ENCODE results near the gene TMEM190.
A peak's percentile ranks its signal among the peaks of the same experiment; 100 is the strongest.
"Not testable (repeated sequence)": the region's sequence is repeated elsewhere in the genome, so short reads cannot be mapped to it uniquely, and the experiment has no call there.

The TMEM190 gene

GRCh38 chr19:55376241-55376933 lies at the start of gene TMEM190:
Gene TMEM190, plus strand, starts transcription at chr19:55376826. Its CDS starts 28 bp downstream, at chr19:55376854.
- Histone ChIP-seq H3K4me3 (no peak within 1 kb of the TSS), H3K36me3 (replicated peaks) (no peaks in the 10 kb centered on the region), H3K27me3 (ENCODE audit: low read depth) (peaks cover 9% of the 10 kb centered on the region), H3K4me1 (no peaks in the 10 kb centered on the region; the same call in 1 of the 2 replicates), H3K9me3 (no peaks in the 10 kb centered on the region)
- in situ Hi-C loops (cut with MboI; ENCODE audit: low sequenced_read_pairs) = no loop called here
- peak in 1 of 2 experiments; percentile 56 for DNase-seq (ENCODE audit: low spot score in 2 of 2)

DNA sequence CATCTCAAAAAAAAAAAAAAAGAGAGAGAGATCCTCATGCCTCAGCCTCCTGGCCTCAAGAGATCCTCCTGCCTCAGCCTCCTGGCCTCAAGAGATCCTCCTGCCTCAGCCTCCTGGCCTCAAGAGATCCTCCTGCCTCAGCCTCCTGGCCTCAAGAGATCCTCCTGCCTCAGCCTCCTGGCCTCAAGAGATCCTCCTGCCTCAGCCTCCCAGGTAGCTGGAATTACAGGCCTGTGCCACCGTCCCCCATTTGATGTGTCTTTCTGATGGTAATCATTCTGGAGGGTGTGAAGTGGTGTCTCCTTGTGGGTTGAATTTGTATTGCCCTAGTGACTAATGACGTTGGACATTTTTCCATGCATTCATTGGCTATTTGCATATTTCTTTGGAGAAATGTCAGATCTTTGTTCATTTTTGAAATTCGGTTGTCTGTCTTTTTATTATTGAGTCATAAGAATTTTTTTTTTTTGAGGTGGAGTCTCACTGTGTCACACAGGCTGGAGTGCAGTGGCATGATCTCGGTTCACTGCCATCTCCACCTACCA lies 47.8 kb upstream of the TMEM190 start:
- H3K9me3 ChIP-seq; H3K4me3 ChIP-seq; H3K27me3 ChIP-seq (ENCODE audit: low read depth); H3K4me1 ChIP-seq; H3K36me3 ChIP-seq (replicated peaks); in situ Hi-C loops (cut with MboI; ENCODE audit: low sequenced_read_pairs); DNase-seq (ENCODE audit: low spot score in 2 of 2): not testable (repeated sequence)

GRCh38 chr19:55329791-55330190 lies 46.8 kb upstream of the TMEM190 start:
- H3K4me3 ChIP-seq; H3K27me3 ChIP-seq (ENCODE audit: low read depth); in situ Hi-C loops (cut with MboI; ENCODE audit: low sequenced_read_pairs); H3K36me3 ChIP-seq (replicated peaks); DNase-seq (ENCODE audit: low spot score in 2 of 2); H3K9me3 ChIP-seq; H3K4me1 ChIP-seq: not testable (repeated sequence)

DNA sequence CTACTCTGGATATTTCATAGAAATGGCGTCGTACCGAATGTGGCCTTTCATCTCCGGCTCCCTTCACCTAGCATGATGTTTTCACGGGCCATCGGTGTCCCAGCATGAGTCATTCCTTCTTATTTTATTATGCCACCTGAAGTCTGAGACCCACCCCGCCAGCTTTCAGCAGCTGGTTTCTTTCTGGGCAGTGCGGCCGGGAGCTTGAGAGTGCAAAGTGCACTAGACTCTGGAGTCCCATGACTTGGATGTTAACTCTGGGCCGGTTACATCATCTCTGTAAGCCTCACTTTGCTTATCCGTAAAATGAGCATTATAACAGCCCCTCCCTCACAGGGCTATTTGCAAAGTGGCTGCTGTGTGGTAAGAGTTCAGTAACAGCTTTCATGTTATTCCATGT lies 42.8 kb upstream of the TMEM190 start:
- in situ Hi-C loops (cut with MboI; ENCODE audit: low sequenced_read_pairs) = no loop called here
- Histone ChIP-seq H3K4me3 (no peak overlapping the region), H3K36me3 (replicated peaks) (no peaks in the 10 kb centered on the region), H3K27me3 (ENCODE audit: low read depth) (no peaks in the 10 kb centered on the region), H3K9me3 (no peaks in the 10 kb centered on the region), H3K4me1 (peaks cover 6% of the 10 kb centered on the region)
- no peak for DNase-seq (ENCODE audit: low spot score in 2 of 2)

DNA sequence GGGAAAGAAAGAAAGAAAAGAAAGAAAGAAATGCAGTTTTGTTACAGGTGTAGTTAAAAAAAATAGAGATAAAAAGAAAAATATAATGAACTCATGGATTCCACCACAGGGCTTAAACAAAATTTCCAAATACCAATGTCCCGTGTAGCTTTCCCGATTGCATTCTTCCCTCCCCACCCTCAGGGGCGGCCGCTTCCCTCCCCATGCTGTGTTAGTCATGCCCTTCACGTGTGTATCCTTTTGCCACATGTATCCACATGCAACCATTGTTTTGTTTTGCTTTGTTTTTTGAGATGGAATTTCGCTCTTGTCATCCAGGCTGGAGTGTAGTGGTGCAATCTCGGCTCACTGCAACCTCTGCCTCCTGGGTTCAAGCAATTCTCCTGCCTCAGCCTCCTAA lies 40.5 kb upstream of the TMEM190 start:
- H3K36me3 ChIP-seq (replicated peaks) = no peaks in the 10 kb centered on the region
- no peaks in the 10 kb centered on the region for H3K27me3 ChIP-seq (ENCODE audit: low read depth)
- in situ Hi-C loops (cut with MboI; ENCODE audit: low sequenced_read_pairs) = no loop called here
- H3K4me1 ChIP-seq = peaks cover 6% of the 10 kb centered on the region
- no peaks in the 10 kb centered on the region for H3K9me3 ChIP-seq
- no peak for DNase-seq (ENCODE audit: low spot score in 2 of 2)
- no peak overlapping the region for H3K4me3 ChIP-seq

- H3K9me3 ChIP-seq = no peaks in the 10 kb centered on the region
- H3K36me3 ChIP-seq (replicated peaks) = peaks cover 25% of the 10 kb centered on the region
- no peaks in the 10 kb centered on the region for H3K27me3 ChIP-seq (ENCODE audit: low read depth)
- H3K4me3 ChIP-seq = peak within 1 kb of the TSS; percentile 77
- in situ Hi-C loops (cut with MboI; ENCODE audit: low sequenced_read_pairs) = no loop called here
- DNase-seq (ENCODE audit: low spot score in 2 of 2) = peak; percentile 99 to 100
- H3K4me1 ChIP-seq = peaks cover 12% of the 10 kb centered on the region
These were observed 37.3 kb upstream of the TMEM190 start, which contains the start of gene KMT5C for GRCh38 chr19:55339105-55339888. Gene KMT5C, plus strand, starts transcription at chr19:55339876. Its CDS starts 2,061 bp downstream, at chr19:55341937.

DNA sequence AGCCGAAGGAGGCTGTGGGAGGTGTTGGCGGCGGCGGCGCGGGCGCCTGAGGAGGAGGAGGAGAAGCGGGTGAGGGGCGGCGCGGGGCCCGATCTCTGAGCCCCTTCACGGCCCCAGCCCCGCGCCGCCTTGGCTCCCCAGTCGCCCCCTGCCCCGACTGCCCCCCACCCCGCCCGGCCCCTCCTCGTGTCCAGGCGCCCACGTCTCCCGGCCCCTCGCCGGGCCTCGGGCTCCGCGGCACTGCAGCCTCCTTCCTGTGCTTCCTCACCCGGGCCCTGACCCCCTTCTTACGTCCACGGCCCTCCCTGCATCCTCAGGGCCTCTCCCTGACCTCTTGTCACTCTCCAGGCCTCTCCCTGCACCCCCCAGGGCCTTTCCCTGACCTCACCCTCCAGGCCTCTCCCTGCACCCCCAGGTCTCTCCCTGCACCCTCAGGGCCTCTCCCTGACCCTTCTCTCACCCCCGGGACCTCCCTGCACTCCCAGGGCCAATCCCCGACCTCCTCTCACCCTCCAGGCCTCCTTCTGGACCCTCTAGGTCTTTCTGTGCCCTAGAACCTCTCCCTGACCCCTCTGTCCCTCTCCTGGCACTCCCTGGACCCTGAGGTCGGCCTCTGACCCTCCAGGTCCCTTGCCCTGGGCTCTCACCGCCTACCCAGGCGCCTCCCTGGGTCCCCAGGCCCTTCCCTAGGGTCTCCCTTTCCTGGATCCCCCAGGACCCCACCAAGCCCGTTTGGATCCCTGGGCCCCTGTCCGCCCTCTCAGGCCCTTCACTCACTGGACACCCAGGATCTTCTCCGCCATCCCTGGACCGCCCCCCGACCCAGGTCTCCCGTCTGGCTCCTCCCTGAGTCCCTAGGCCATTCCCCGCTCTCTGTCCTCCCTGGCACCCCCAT lies 36.5 kb upstream of the TMEM190 start:
- no peaks in the 10 kb centered on the region for H3K9me3 ChIP-seq
- peaks cover 31% of the 10 kb centered on the region for H3K36me3 ChIP-seq (replicated peaks)
- H3K4me1 ChIP-seq = peaks cover 12% of the 10 kb centered on the region
- in situ Hi-C loops (cut with MboI; ENCODE audit: low sequenced_read_pairs) = no loop called here
- no peaks in the 10 kb centered on the region for H3K27me3 ChIP-seq (ENCODE audit: low read depth)
- H3K4me3 ChIP-seq = peak overlapping the region; percentile 77
- DNase-seq (ENCODE audit: low spot score in 2 of 2) = no peak

DNA sequence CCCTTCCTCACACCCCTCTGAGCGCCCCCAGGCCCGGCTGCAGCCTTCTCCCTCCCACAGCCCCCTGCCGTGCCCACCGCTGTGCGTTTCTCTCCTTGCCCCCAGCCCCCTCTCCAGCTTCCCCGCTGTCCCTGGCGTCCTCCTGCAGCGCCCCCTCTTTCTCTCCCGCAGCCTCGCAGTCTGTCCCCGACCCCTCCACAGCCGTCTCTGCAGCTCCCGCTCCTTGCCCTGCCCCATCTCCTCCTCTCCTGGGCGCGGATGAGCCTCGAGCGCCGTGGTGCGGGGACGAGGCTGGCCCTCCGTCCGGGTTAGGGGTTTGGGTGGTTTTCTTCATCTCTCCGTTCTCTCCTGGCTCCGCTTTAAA lies 35.9 kb upstream of the TMEM190 start:
- Histone ChIP-seq H3K9me3 (no peaks in the 10 kb centered on the region), H3K36me3 (replicated peaks) (peaks cover 34% of the 10 kb centered on the region), H3K4me1 (peaks cover 12% of the 10 kb centered on the region), H3K4me3 (peak overlapping the region; percentile 77), H3K27me3 (ENCODE audit: low read depth) (no peaks in the 10 kb centered on the region)
- in situ Hi-C loops (cut with MboI; ENCODE audit: low sequenced_read_pairs) = no loop called here
- DNase-seq (ENCODE audit: low spot score in 2 of 2) = peak in 1 of 2 experiments; percentile 70

DNA sequence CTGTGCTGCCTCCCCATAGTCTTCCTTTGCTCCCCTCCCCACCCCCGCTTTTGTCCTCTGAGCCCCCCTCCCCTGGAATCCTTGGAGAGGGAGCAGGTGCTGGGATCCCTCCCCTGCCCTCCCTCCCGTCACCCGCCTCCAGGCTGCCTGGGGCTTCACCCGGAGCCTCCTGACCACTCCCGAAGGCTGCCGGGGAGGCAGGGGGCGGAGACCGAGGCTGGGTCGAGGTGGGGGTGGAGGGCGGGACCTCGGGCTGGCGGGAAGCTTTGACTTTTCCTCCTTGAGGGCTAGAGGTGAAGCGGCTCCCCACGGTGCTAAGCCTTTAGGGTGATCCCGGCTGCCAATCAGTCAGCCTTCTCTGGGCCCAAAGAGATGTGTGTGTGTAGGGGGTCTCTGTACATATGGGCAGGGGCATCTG lies 35.4 kb upstream of the TMEM190 start:
- H3K4me3 ChIP-seq = peak overlapping the region; percentile 77
- peak; percentile 82 to 94 for DNase-seq (ENCODE audit: low spot score in 2 of 2)
- H3K27me3 ChIP-seq (ENCODE audit: low read depth) = no peaks in the 10 kb centered on the region
- in situ Hi-C loops (cut with MboI; ENCODE audit: low sequenced_read_pairs) = no loop called here
- peaks cover 12% of the 10 kb centered on the region for H3K4me1 ChIP-seq
- H3K9me3 ChIP-seq = no peaks in the 10 kb centered on the region
- peaks cover 39% of the 10 kb centered on the region for H3K36me3 ChIP-seq (replicated peaks)

- peak overlapping the region; percentile 77 for H3K4me3 ChIP-seq
- in situ Hi-C loops (cut with MboI; ENCODE audit: low sequenced_read_pairs) = no loop called here
These were observed 34.8 kb upstream of the TMEM190 start for GRCh38 chr19:55341595-55342531.

GRCh38 chr19:55344444-55344843 lies 32.2 kb upstream of the TMEM190 start:
- Histone ChIP-seq H3K27me3 (ENCODE audit: low read depth) (no peaks in the 10 kb centered on the region), H3K4me3 (no peak overlapping the region), H3K4me1 (peaks cover 21% of the 10 kb centered on the region), H3K9me3 (no peaks in the 10 kb centered on the region), H3K36me3 (replicated peaks) (peaks cover 54% of the 10 kb centered on the region)
- DNase-seq (ENCODE audit: low spot score in 2 of 2) = no peak
- in situ Hi-C loops (cut with MboI; ENCODE audit: low sequenced_read_pairs) = no loop called here

More at GRCh38 chr19:55341595-55342531, 34.8 kb upstream of the TMEM190 start:
- no peak for DNase-seq (ENCODE audit: low spot score in 2 of 2)
- no peaks in the 10 kb centered on the region for H3K27me3 ChIP-seq (ENCODE audit: low read depth)
- H3K9me3 ChIP-seq = no peaks in the 10 kb centered on the region
- peaks cover 43% of the 10 kb centered on the region for H3K36me3 ChIP-seq (replicated peaks)
- H3K4me1 ChIP-seq = peaks cover 12% of the 10 kb centered on the region

GRCh38 chr19:55345101-55345817 lies 31.4 kb upstream of the TMEM190 start:
- no peak for DNase-seq (ENCODE audit: low spot score in 2 of 2)
- Histone ChIP-seq H3K4me1 (peaks cover 26% of the 10 kb centered on the region), H3K4me3 (no peak overlapping the region), H3K27me3 (ENCODE audit: low read depth) (no peaks in the 10 kb centered on the region), H3K9me3 (no peaks in the 10 kb centered on the region), H3K36me3 (replicated peaks) (peaks cover 54% of the 10 kb centered on the region)
- in situ Hi-C loops (cut with MboI; ENCODE audit: low sequenced_read_pairs) = no loop called here

All from HAP-1 (cell line).